GM21528 (cell line): ENCODE data around the gene TRIP10.
"Not testable (repeated sequence)": the region's sequence is repeated elsewhere in the genome, so short reads cannot be mapped to it uniquely, and the experiment has no call there.

Experiments
- ATAC-seq: cut with Tn5 transposase; IDR thresholded peaks from one replicate; pipeline ENCODE4 v1.9.1; 2021; ENCODE audit warnings: mild to moderate bottlenecking, moderate library complexity; ENCODE audit not compliant: unreplicated experiment, low FRiP score

TRIP10 gene

DNA sequence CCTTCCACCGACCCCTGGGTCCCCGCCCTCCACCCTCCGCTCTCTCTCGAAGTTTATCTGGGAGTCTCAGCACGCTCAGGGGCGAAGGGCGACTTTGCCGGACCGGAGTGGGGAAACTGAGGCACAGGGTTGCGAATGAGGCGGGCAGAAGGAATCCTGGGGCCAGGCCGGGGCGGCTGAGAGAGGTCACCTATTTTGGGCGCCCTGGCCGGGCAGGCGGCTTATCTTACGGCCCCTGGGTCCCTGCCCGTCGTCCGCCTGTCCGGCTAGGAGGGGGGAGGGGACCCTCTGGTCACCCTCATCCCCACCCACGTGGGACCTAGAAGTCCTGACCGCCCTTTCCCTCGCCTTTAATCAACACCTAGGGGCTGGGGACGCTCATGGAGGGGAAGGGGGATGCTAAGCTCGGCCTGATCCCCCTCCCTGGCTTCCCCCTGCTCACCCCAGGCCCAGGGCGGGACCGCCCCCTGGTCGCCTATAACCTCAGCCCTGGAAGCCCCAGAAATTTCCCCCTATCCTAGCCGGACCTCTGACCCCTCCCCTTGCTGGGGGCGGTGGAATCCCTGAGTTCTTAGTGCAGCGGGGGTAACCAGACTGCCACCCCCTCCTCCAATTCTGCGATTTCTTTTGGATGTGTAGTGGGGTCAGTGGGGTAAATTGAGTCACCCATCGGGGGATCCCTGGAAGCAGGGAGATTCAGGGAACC is 556 bp downstream of the TRIP10 start:
- no peak for ATAC-seq

DNA sequence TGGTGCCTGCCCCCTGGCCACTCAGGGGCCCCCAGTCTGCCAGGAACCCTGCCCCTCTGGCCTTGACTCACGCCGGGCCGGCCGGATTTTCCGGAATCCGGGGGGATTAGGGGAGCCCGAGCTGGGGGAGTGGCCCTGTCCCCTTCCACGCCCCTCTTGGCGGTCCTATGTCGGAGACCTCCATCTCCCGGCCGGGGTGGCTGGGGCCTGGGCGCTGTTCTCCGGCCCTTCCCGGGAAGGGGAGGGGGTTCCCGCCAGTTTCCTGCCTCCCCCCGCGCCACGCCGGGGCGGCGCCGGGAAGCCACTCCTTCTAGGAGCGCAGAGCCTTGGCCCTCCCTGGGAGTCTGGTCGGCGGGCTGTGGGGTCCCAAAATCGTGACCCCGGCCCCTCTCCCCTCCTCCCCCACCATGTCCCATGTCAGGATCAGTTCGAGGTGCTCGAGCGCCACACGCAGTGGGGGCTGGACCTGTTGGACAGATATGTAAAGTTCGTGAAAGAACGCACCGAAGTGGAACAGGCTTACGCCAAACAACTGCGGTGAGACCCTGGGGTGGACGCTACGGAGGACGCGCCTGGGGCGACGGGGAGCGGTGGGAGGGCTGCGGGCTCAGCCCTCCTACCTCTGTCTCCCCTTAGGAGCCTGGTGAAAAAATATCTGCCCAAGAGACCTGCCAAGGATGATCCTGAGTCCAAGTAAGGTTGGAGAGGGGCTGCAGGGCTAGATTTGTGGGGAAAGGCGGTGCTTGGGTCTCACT is 1.3 kb downstream of the TRIP10 start:
- no peak for ATAC-seq

- no peak for ATAC-seq
Measured at GRCh38 chr19:6743066-6743465, 3.6 kb downstream of the TRIP10 start.

DNA sequence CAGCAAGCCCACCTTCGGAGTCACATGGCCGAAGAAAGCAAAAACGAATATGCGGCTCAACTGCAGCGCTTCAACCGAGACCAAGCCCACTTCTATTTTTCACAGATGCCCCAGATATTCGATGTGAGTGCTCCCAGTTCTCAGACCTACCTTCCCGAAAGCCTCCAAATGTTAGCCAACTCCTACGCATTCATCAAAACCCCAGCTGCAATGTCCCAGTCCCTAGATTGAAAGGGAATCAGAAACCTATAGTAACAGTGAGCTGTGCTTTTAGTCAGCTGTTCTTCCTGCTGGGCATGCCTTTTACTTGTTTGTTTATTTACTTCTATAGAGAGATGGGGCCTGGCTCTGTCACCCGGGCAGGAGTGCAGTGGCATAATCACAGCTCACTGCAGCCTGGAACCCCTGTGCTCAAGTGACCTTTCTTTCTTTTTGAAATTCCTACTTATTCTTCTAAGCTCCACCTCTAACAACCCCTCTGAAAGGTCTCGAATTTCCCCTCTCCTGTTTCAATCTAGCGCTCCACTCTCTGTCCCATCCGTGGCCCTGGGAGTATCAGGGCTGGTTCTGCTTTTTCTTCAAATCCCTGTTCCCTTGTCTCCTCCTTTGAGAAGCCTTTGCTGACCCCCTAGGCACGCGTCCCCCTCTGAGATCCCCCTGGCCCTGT is 4.4 kb downstream of the TRIP10 start:
- no peak for ATAC-seq

- ATAC-seq = no peak
Measured at GRCh38 chr19:6744381-6745301, 5.2 kb downstream of the TRIP10 start.

DNA sequence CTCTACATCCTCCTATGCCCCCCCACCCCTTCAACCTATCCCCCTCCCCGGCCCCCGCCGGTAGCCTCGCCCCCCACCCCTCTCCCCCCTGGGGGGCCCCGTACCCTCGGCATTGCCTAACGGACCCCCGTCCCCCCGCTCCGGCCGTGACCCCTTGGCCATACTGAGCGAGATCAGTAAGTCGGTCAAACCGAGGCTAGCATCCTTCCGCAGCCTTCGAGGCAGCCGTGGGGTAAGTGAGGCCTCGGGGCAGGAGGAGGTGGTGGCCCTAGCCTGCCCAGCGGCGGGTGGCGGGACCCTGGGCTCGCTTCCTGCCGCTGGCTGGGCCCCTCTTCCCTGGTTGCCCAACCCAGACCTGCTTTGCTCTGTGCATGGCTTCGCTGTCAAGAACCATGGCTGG is 6.5 kb downstream of the TRIP10 start:
- no peak for ATAC-seq

DNA sequence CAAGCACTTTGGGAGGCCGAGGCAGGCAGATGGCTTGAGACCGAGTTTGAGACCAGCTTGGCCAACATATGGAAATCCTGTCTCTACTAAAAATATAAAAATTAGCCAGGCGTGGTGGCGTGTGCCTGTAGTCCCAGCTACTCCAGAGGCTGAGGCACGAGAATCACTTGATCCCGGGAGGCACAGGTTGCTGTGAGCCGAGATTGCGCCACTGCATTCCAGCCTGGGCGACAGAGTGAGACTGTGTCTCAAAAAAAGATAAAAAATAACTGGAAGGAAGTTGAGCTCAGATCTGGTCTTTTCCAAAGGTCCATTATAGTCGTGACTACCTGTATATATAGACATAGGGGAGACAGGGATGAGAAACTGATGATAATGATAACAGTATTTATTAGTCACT is 9.1 kb downstream of the TRIP10 start:
- ATAC-seq = not testable (repeated sequence)

GRCh38 chr19:6750062-6750461 is 10.6 kb downstream of the TRIP10 start:
- ATAC-seq = no peak

- no peak for ATAC-seq
Measured at GRCh38 chr19:6751189-6751588, 11.7 kb downstream of the TRIP10 start.

- no peak for ATAC-seq
Measured at GRCh38 chr19:6752256-6753177, 13.0 kb downstream of the TRIP10 start.

- peak; percentile 69 for ATAC-seq
Measured at GRCh38 chr19:6753178-6754031, 13.9 kb downstream of the TRIP10 start.

GRCh38 chr19:6754136-6754535 is 14.7 kb downstream of the TRIP10 start:
- ATAC-seq = no peak

DNA sequence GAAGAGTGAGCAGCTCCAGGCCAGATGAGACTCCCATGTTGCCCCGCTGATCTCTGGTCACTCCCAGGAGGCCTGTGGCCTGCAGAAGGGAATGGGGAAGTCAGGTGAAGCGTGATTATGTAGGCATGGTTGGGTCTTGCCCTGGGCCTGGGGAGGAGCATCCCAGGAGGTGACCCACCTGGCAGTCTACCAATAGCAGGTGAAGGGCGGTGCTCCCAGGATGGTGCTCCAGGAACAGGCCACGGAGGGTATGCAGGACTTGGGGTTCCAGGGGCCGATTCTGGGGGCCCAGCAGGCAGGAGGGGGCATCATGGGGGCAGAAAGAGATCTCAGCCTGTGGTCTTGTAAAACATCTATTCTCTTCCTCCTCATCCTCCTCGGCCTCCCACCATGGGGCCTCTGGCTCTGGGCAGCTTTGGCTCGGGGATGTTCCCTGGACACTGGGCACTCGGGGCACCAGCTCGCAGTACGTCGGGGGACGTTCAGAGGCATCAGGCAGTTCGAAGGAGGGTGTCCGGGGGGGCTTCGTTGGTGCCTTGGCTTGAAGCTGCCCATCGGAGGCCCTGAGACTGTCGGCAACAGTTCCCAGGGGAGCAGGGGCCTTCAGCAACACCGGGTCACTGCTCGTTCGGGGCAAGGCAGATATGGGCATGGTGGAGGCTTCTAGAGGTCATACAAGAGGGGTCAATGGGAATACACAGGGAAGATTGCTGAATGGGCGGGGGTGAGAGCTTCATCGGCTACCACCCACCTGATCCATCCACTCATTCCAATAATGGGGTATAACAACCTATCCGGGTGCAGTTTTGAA is 15.4 kb downstream of the TRIP10 start:
- no peak for ATAC-seq

GRCh38 chr19:6760606-6761005 is 21.1 kb downstream of the TRIP10 start:
- no peak for ATAC-seq

GRCh38 chr19:6761053-6761676 is 21.7 kb downstream of the TRIP10 start:
- ATAC-seq = no peak

- not testable (repeated sequence) for ATAC-seq
Measured at GRCh38 chr19:6762253-6762797, 22.8 kb downstream of the TRIP10 start.

GRCh38 chr19:6765738-6766356 is 26.4 kb downstream of the TRIP10 start:
- no peak for ATAC-seq
